Measurements from ENCODE around the gene FTO.

DNA sequence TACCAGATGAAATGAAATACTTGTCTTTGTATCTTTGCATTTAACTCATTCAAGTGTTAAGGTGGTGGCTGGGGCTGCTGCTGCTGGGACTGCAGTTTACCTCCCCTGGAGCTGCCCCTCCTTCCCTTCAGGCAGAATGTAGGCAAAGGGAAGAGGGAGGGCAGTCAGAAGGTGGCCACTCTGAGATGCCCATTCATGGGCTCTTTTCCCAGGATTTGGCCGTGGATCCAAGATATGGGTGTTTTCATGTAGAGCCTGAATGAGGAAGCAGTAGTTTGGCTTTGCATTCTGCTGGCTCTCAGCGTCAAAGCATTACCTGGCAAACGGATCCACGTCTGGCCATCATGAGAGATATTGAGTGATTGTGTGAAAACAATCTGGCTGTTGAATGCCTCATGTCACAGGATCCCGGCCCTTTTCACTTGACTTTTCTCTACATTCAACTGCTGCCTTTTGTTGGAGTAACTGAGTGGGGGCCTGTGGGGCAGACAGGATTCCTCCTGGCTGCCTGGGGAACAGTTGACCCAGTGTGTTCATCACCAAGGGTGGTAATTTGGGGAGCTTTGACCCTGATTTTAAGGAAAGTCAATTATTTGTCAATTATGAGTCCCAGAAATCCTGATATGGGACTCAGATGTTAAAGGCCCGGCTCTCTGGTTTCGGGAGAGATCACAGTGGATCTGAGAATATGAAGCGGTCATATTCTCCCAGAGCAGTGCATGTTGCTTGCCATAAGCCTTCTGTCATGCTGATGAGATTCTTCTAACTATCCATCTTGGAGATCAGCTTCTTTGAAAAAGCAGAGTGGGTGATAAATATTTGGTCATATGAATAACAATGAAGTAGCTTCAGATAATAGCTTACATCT is 345.9 kb downstream of the FTO start:
- TF ChIP-seq, protein P1, sequence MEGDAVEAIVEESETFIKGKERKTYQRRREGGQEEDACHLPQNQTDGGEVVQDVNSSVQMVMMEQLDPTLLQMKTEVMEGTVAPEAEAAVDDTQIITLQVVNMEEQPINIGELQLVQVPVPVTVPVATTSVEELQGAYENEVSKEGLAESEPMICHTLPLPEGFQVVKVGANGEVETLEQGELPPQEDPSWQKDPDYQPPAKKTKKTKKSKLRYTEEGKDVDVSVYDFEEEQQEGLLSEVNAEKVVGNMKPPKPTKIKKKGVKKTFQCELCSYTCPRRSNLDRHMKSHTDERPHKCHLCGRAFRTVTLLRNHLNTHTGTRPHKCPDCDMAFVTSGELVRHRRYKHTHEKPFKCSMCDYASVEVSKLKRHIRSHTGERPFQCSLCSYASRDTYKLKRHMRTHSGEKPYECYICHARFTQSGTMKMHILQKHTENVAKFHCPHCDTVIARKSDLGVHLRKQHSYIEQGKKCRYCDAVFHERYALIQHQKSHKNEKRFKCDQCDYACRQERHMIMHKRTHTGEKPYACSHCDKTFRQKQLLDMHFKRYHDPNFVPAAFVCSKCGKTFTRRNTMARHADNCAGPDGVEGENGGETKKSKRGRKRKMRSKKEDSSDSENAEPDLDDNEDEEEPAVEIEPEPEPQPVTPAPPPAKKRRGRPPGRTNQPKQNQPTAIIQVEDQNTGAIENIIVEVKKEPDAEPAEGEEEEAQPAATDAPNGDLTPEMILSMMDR (IDR thresholded peaks at IDR 0.05), result no peak
- no peak for TF ChIP-seq EZH2 (IDR thresholded peaks at IDR 0.05)
- TF ChIP-seq EZH2phosphoT487 (IDR thresholded peaks at IDR 0.05), result no peak
